ENCODE results near the gene UBE2B. TPM values are rescaled to one million over a fixed set of nuclear protein-coding genes. Genes with fewer than 3 reads are reported as not detected.

UBE2B gene
- total RNA-seq, 3 donors from 2014 or later, result 54.6 to 76.7 (median 72.2) TPM

- Histone ChIP-seq H3K27ac (no peak overlapping the region), H3K4me1 (peaks cover 13 to 29% of the 10 kb centered on the region in 2 donors), H3K9me3 (no peaks in the 10 kb centered on the region), H3K4me3 (no peak overlapping the region), H3K27me3 (no peaks in the 10 kb centered on the region), H3K36me3 (no peaks in the 10 kb centered on the region)
- intact Hi-C loops (cut with DNase I; ENCODE audit: low total_unique reads), result no loop called here
- no peak for DNase-seq (ENCODE audit: low spot score in 2 of 2)
- TF ChIP-seq POLR2A (IDR thresholded peaks at IDR 0.05) (no peak), POLR2AphosphoS5 (IDR thresholded peaks at IDR 0.05) (no peak)
- TF ChIP-seq, protein P1, sequence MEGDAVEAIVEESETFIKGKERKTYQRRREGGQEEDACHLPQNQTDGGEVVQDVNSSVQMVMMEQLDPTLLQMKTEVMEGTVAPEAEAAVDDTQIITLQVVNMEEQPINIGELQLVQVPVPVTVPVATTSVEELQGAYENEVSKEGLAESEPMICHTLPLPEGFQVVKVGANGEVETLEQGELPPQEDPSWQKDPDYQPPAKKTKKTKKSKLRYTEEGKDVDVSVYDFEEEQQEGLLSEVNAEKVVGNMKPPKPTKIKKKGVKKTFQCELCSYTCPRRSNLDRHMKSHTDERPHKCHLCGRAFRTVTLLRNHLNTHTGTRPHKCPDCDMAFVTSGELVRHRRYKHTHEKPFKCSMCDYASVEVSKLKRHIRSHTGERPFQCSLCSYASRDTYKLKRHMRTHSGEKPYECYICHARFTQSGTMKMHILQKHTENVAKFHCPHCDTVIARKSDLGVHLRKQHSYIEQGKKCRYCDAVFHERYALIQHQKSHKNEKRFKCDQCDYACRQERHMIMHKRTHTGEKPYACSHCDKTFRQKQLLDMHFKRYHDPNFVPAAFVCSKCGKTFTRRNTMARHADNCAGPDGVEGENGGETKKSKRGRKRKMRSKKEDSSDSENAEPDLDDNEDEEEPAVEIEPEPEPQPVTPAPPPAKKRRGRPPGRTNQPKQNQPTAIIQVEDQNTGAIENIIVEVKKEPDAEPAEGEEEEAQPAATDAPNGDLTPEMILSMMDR (IDR thresholded peaks at IDR 0.05), result no peak
Measured at GRCh38 chr5:134440201-134440755, 68.9 kb downstream of the UBE2B start.

Other genes starting within 250 kb of the UBE2B start
- gene SKP1, start 194.6 kb upstream of the UBE2B start, total RNA-seq, result 100 to 1,000 TPM; 158 to 291 (median 259) TPM
- gene PPP2CA, start 145.5 kb upstream of the UBE2B start, total RNA-seq, result 100 to 1,000 TPM; 101 to 152 (median 121) TPM
- gene CDKL3, start 4.4 kb upstream of the UBE2B start, total RNA-seq, result 1 to 10 TPM; 1.3 to 2.3 (median 1.4) TPM
- gene CDKN2AIPNL, start 40.3 kb downstream of the UBE2B start, total RNA-seq, result 10 to 100 TPM; 16.2 to 20.8 (median 19.7) TPM
- gene JADE2, start 154.1 kb downstream of the UBE2B start, total RNA-seq, result 10 to 100 TPM; 39.0 to 66.0 (median 61.4) TPM